HepG2 (cell line): ENCODE measurements around the gene MEF2D. TPM values are rescaled to one million over a fixed set of nuclear protein-coding genes. Genes with fewer than 3 reads are reported as not detected.

Experiments used
- ATAC-seq: fragments of 200-7000 bp; cut with Tn5 transposase; 3 replicates; pipeline ENCODE4 v1.9.1; 2020; ENCODE audit warnings: mild to moderate bottlenecking, moderate library complexity
- BruUV-seq: library from RNA; stranded (reverse); fragments of 400-500 nt; replicated peaks from 2 replicates; lab custom pipeline; 2021; lab: Mats Ljungman, UMichigan
- CTCF ChIA-PET: fragments of 300-600 bp; formaldehyde crosslinking; extraction: SDS; loops from one replicate; lab custom pipeline; 2021; ENCODE audit warnings: low total read pairs, inconsistent platforms, low intra/inter-chr PET ratio; lab: Yijun Ruan, JAX
- POLR2A ChIA-PET: fragments of 350-600 bp; sonication (Branson Sonifier 250); formaldehyde crosslinking; loops from one replicate; lab custom pipeline; 2020; ENCODE audit warnings: antibody characterized with exemption, inconsistent platforms; lab: Yijun Ruan, JAX
- DNase-seq: peaks from one replicate; pipeline ENCODE4 v3.0.0-alpha.2; 2015; ENCODE audit warnings: low spot score
- FAIRE-seq: peaks from 3 replicates; lab custom pipeline; 2011; peaks lifted over from hg19 to GRCh38; lab: Jason Lieb, UNC
- H2AFZ ChIP-seq: one replicate; pipeline ENCODE4 v1.6.1; 2011; ENCODE audit warnings: low read length, inconsistent platforms
- H3K27ac ChIP-seq: fragments of 300-600 bp; 3 replicates; pipeline ENCODE4 v1.8.0; 2011; ENCODE audit warnings: mixed run types, mild to moderate bottlenecking, mixed read lengths, low read length, inconsistent platforms; ENCODE audit not compliant: insufficient read depth; ENCODE audit errors: extremely low read length
- H3K27me3 ChIP-seq, 2 experiments: fragments of 200-600 bp in 1 of 2; 2 replicates in 1 of 2; 3 replicates in 1 of 2; pipeline versions ENCODE4 v1.6.0 to v1.8.0; 2011; ENCODE audit warnings: low read length in 2 of 2, mild to moderate bottlenecking in 2 of 2, moderate library complexity in 2 of 2, inconsistent platforms in 1 of 2; ENCODE audit not compliant: insufficient read depth in 2 of 2, control insufficient read depth in 1 of 2
- H3K36me3 ChIP-seq, 2 experiments: fragments of 200-600 bp in 1 of 2; replicated peaks in 1 of 2; 2 replicates in 1 of 2; 3 replicates in 1 of 2; pipeline versions ENCODE4 v1.5.1 to v1.8.0; 2011; ENCODE audit warnings: low read length in 2 of 2, inconsistent platforms in 1 of 2; ENCODE audit not compliant: insufficient read depth in 2 of 2, control insufficient read depth in 1 of 2
- H3K4me1 ChIP-seq: 2 replicates; pipeline ENCODE4 v1.5.1; 2012; ENCODE audit warnings: low read length, inconsistent platforms; ENCODE audit not compliant: insufficient read depth
- H3K4me2 ChIP-seq: 2 replicates; pipeline ENCODE4 v1.6.0; 2011; ENCODE audit warnings: low read depth, low read length, inconsistent platforms
- H3K4me3 ChIP-seq, 3 experiments: fragments of 200-600 bp in 1 of 3; sonication (generic), shearing (Covaris generic) in 1 of 3; replicated peaks in 1 of 3; 2 replicates each; pipeline ENCODE4 v1.5.1; 2011 to 2016; ENCODE audit warnings: low read length in 3 of 3, inconsistent platforms in 2 of 3, low read depth in 2 of 3, mild to moderate bottlenecking in 2 of 3, control low read depth in 1 of 3, mixed read lengths in 1 of 3; ENCODE audit not compliant: insufficient read depth in 1 of 3
- H3K79me2 ChIP-seq: one replicate; pipeline ENCODE4 v1.6.1; 2011; ENCODE audit warnings: low read length, inconsistent platforms; ENCODE audit not compliant: insufficient read depth
- H3K9ac ChIP-seq: 2 replicates; pipeline ENCODE4 v1.6.0; 2011; ENCODE audit warnings: mild to moderate bottlenecking, low read depth, low read length, inconsistent platforms; ENCODE audit not compliant: insufficient read depth
- H3K9me3 ChIP-seq: 2 replicates; pipeline ENCODE4 v1.5.1; 2012; ENCODE audit warnings: mild to moderate bottlenecking, low read length
- H4K20me1 ChIP-seq: 2 replicates; pipeline ENCODE4 v1.6.0; 2011; ENCODE audit warnings: inconsistent platforms, mild to moderate bottlenecking, low read length, moderate library complexity; ENCODE audit not compliant: insufficient read depth
- DR1 ChIP-seq: sonication (generic); formaldehyde crosslinking; IDR thresholded peaks from 2 replicates; pipeline ENCODE4 v1.8.0; 2021; ENCODE audit warnings: mild to moderate bottlenecking, missing genetic modification reagents, inconsistent platforms
- FOSL2 ChIP-seq: sonication (generic); formaldehyde crosslinking; IDR thresholded peaks from 2 replicates; pipeline ENCODE4 v1.4.0; 2020; ENCODE audit warnings: missing genetic modification reagents
- FOXK2 ChIP-seq: fragments of 450-650 bp; IDR thresholded peaks from 2 replicates; pipeline ENCODE4 v1.6.1; 2016
- FOXM1 ChIP-seq: sonication (generic); formaldehyde crosslinking; IDR thresholded peaks from 2 replicates; pipeline ENCODE4 v1.5.0; 2020; ENCODE audit warnings: missing genetic modification reagents
- IKZF4 ChIP-seq: sonication (generic); formaldehyde crosslinking; IDR thresholded peaks from 2 replicates; pipeline ENCODE4 v1.5.1; 2020; ENCODE audit warnings: borderline replicate concordance, mild to moderate bottlenecking, low read depth, missing genetic modification reagents; ENCODE audit errors: not compliant biosample characterization
- KMT2A ChIP-seq: sonication (generic); formaldehyde crosslinking; IDR thresholded peaks from 2 replicates; pipeline ENCODE4 v1.4.0; 2020; ENCODE audit warnings: missing genetic modification reagents
- NFIB ChIP-seq: sonication (generic); formaldehyde crosslinking; IDR thresholded peaks from 2 replicates; pipeline ENCODE4 v1.9.0; 2021; ENCODE audit warnings: missing genetic modification reagents, mild to moderate bottlenecking, borderline replicate concordance
- PAF1 ChIP-seq: IDR thresholded peaks from 2 replicates; pipeline ENCODE4 v1.6.1; 2016; ENCODE audit warnings: missing genetic modification reagents, missing compliant biosample characterization
- RBM22 ChIP-seq: fragments of 200-400 bp; formaldehyde crosslinking; optimal IDR thresholded peaks from 2 replicates; pipeline ENCODE3; 2017; ENCODE audit warnings: mild to moderate bottlenecking, low read length, moderate library complexity
- TEAD2 ChIP-seq: sonication (generic); formaldehyde crosslinking; IDR thresholded peaks from 2 replicates; pipeline ENCODE4 v1.9.0; 2021; ENCODE audit warnings: missing genetic modification reagents
- ZBTB1 ChIP-seq: sonication (generic); formaldehyde crosslinking; IDR thresholded peaks from 2 replicates; pipeline ENCODE4 v1.4.0; 2020; ENCODE audit warnings: missing genetic modification reagents, borderline replicate concordance
- ZNF746 ChIP-seq: sonication (generic); formaldehyde crosslinking; IDR thresholded peaks from 2 replicates; pipeline ENCODE4 v1.8.0; 2022; ENCODE audit warnings: mild to moderate bottlenecking, missing genetic modification reagents
- WGBS: methylation state at CpG from one replicate; pipeline ENCODE4 v1.1.6; 2017; ENCODE audit warnings: low lambda C conversion rate; 5-methylcytosine and 5-hydroxymethylcytosine counted together
- in situ Hi-C: cut with HindIII; loops from 2 replicates; pipeline ENCODE4 v1.10.0; 2017; ENCODE audit warnings: low pct_unique_long_range_greater_than_20kb; ENCODE audit not compliant: extremely low pct_ligation_motif_present
- intact Hi-C: fragments of 100-400 bp; cut with micrococcal nuclease; formaldehyde crosslinking; loops from one replicate; pipeline ENCODE4 v1.10.0; 2022; ENCODE audit not compliant: unreplicated experiment
- polyA plus RNA-seq, 8 experiments: library from polyadenylated mRNA; depleted of rRNA in 3 of 8; stranded (reverse) in 7 of 8; unstranded in 1 of 8; fragments of >200 nt; fragmentation: Illumina TruSeq in 4 of 8; extraction: Trizol in 4 of 8; gene quantifications; 2 replicates each; pipeline versions ENCODE4 v1.2.1 to v1.2.3, GENCODE V29; 2011 to 2016; ENCODE audit warnings: low read depth in 4 of 8, missing spikeins in 1 of 8, mixed read lengths in 1 of 8; ENCODE audit not compliant: insufficient read depth in 1 of 8
- total RNA-seq, 5 experiments: library from RNA; depleted of rRNA; stranded (reverse); fragments of >200 nt; fragmentation: Illumina TruSeq; extraction: Trizol; gene quantifications; 2 replicates each; pipeline ENCODE4 v1.2.3, GENCODE V29; 2016; ENCODE audit warnings: low read depth in 1 of 5
- TF ChIP-seq, protein P1 (sequence below): sonication (generic); formaldehyde crosslinking; IDR thresholded peaks from 2 replicates; pipeline ENCODE4 v1.9.0; 2021; ENCODE audit warnings: missing genetic modification reagents, mild to moderate bottlenecking, borderline replicate concordance
- TF ChIP-seq, protein P2 (sequence below): sonication (generic); formaldehyde crosslinking; IDR thresholded peaks from 2 replicates; pipeline ENCODE4 v1.5.1; 2020; ENCODE audit warnings: missing genetic modification reagents, mild to moderate bottlenecking, borderline replicate concordance
- TF ChIP-seq, protein P3 (sequence below): IDR thresholded peaks from 2 replicates; pipeline ENCODE4 v1.6.1; 2016; ENCODE audit warnings: missing compliant biosample characterization, missing genetic modification reagents, borderline replicate concordance
- TF ChIP-seq, protein P4 (sequence below): fragments of 450-650 bp; IDR thresholded peaks from 2 replicates; pipeline ENCODE4 v1.6.1; 2017

Gene MEF2D
- total and polyA plus RNA-seq, 2 of the 13 experiments (the other 11 are each of a cell fraction or from before 2014, with no cell fraction given): 1.6 to 3.9 TPM

DNA sequence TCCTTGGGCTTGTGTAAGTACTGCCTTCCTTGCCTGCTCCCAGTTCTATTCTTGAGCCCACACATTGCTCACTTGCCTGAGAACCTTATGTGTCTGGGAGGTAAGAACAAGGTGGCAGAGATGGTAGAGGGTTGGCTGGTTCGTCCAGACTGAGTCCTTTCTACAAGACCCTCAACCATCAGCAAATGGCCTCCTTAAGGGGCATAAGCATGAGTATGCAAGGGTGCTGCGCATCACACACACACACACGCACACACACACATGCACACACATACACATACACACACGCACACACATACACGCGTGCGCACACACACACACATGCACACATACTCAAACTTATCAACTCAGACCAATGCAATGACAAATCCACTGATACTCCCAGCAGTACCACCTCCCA, 74.6 kb downstream of the MEF2D start (continued):
- TF ChIP-seq FOXK2: no peak
- TF ChIP-seq ZNF746 (CRISPR knock-in tag): no peak
- TF ChIP-seq DR1 (CRISPR knock-in tag): no peak
- TF ChIP-seq FOSL2 (CRISPR knock-in tag): no peak
- no peak for TF ChIP-seq NFIB (CRISPR knock-in tag)
- no peak for TF ChIP-seq RBM22
- TF ChIP-seq TEAD2 (CRISPR knock-in tag): no peak
- TF ChIP-seq, protein P1, sequence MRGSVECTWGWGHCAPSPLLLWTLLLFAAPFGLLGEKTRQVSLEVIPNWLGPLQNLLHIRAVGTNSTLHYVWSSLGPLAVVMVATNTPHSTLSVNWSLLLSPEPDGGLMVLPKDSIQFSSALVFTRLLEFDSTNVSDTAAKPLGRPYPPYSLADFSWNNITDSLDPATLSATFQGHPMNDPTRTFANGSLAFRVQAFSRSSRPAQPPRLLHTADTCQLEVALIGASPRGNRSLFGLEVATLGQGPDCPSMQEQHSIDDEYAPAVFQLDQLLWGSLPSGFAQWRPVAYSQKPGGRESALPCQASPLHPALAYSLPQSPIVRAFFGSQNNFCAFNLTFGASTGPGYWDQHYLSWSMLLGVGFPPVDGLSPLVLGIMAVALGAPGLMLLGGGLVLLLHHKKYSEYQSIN (CRISPR knock-in tag): no peak
- TF ChIP-seq, protein P2, sequence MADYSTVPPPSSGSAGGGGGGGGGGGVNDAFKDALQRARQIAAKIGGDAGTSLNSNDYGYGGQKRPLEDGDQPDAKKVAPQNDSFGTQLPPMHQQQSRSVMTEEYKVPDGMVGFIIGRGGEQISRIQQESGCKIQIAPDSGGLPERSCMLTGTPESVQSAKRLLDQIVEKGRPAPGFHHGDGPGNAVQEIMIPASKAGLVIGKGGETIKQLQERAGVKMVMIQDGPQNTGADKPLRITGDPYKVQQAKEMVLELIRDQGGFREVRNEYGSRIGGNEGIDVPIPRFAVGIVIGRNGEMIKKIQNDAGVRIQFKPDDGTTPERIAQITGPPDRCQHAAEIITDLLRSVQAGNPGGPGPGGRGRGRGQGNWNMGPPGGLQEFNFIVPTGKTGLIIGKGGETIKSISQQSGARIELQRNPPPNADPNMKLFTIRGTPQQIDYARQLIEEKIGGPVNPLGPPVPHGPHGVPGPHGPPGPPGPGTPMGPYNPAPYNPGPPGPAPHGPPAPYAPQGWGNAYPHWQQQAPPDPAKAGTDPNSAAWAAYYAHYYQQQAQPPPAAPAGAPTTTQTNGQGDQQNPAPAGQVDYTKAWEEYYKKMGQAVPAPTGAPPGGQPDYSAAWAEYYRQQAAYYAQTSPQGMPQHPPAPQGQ (CRISPR knock-in tag): no peak

DNA sequence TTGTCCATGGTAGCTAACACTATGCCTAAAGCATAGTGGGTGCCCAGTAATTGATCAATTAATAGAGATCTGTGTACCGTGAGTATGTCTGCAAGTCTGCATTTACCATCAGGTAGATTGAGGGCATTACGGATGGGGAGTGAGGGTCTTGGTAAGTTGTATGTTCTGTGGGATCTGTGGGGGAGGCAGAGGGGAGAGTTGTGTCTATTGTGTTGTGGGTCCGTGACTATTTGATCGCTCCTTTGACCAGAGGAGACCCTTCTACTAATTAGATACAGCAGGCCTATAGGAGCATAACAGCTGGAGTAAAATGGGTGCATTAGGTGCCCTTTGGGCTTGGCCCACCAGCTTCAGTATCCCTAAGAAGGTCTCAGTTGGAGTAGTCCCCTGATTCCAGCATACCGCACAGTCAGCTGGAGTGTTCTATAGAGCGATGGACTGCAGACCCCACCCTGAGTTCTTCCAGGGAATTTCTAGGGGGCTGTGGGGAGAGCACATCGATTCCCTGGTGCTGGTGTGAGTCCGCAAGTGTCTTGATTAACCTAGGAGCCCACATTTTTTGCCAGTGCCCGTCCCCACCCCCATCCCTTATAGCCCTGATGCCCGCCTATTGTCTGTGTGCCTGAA, 75.7 kb downstream of the MEF2D start:
- no peaks in the 10 kb centered on the region for H4K20me1 ChIP-seq
- H3K27ac ChIP-seq: no peak overlapping the region
- intact Hi-C loops: no loop called here
- in situ Hi-C loops: no loop called here
- no peaks in the 10 kb centered on the region for H3K36me3 ChIP-seq
- BruUV-seq: no TSS peak
- H3K9me3 ChIP-seq: no peaks in the 10 kb centered on the region
- no peak overlapping the region for H3K4me3 ChIP-seq
- DNase-seq (no peak), FAIRE-seq (no peak), ATAC-seq (no peak)
- H2AFZ ChIP-seq: no peak overlapping the region
- no peak overlapping the region for H3K9ac ChIP-seq
- WGBS: 28% methylated on average over 10 of the region's 10 CpGs
- POLR2A ChIA-PET: no interaction called here
- H3K4me1 ChIP-seq: peaks cover 13% of the 10 kb centered on the region
- no peaks in the 10 kb centered on the region for H3K79me2 ChIP-seq
- no peak for TF ChIP-seq KMT2A (CRISPR knock-in tag)
- no peak for TF ChIP-seq IKZF4 (CRISPR knock-in tag)
- TF ChIP-seq, protein P3, sequence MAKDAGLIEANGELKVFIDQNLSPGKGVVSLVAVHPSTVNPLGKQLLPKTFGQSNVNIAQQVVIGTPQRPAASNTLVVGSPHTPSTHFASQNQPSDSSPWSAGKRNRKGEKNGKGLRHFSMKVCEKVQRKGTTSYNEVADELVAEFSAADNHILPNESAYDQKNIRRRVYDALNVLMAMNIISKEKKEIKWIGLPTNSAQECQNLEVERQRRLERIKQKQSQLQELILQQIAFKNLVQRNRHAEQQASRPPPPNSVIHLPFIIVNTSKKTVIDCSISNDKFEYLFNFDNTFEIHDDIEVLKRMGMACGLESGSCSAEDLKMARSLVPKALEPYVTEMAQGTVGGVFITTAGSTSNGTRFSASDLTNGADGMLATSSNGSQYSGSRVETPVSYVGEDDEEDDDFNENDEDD (CRISPR knock-in tag): no peak
- no peak for TF ChIP-seq PAF1 (CRISPR knock-in tag)
- TF ChIP-seq, protein P4, sequence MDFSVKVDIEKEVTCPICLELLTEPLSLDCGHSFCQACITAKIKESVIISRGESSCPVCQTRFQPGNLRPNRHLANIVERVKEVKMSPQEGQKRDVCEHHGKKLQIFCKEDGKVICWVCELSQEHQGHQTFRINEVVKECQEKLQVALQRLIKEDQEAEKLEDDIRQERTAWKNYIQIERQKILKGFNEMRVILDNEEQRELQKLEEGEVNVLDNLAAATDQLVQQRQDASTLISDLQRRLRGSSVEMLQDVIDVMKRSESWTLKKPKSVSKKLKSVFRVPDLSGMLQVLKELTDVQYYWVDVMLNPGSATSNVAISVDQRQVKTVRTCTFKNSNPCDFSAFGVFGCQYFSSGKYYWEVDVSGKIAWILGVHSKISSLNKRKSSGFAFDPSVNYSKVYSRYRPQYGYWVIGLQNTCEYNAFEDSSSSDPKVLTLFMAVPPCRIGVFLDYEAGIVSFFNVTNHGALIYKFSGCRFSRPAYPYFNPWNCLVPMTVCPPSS: no peak
- no peak for TF ChIP-seq FOXM1 (CRISPR knock-in tag)
- TF ChIP-seq ZBTB1 (CRISPR knock-in tag): no peak
- H3K4me2 ChIP-seq: no peak overlapping the region
- CTCF ChIA-PET: no interaction called here
- peaks cover 16 to 88% of the 10 kb centered on the region in 2 experiments for H3K27me3 ChIP-seq
